Measurements from ENCODE around the gene XPO5.

DNA sequence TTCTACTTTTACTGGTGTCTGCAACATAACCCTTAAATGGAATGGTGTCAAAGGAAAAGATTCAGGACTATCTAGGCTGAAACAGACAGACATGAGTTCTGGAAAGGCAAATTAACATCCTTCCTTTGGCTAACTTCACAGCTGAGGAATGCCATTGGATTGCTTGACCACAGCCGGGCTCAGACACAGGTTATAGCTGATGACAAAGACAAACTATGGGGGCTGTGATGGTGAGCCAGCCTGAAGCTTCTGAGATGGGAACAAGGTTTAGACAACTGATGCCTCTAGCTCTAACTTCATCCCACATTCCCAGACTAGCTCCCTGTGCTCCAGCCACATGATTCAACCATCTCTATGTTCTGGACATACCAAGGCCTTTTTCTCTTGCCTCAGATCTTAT lies 43.6 kb downstream of the XPO5 start:
- TF ChIP-seq POLR2AphosphoS5 (IDR thresholded peaks at IDR 0.05): no peak
- no peak for TF ChIP-seq CTCF (IDR thresholded peaks at IDR 0.05)
- TF ChIP-seq EP300 (IDR thresholded peaks at IDR 0.05; ENCODE audit: low read depth): no peak

Data from transverse colon (tissue), 4 donors.